TTC549 (cell line): Measurements from ENCODE around the gene PRM3.

ENCODE experiments used
- FAIRE-seq: peaks from 2 replicates; lab custom pipeline; 2012; peaks lifted over from hg19 to GRCh38; lab: Jason Lieb, UNC

PRM3 gene

GRCh38 chr16:11272921-11273720 is at the start of gene PRM3:
Gene PRM3 (minus strand): TSS chr16:11273629. CDS start chr16:11273595, 34 bp downstream.
- no peak for FAIRE-seq

GRCh38 chr16:11322823-11323222 is 49.4 kb upstream of the PRM3 start:
- FAIRE-seq, result no peak

DNA sequence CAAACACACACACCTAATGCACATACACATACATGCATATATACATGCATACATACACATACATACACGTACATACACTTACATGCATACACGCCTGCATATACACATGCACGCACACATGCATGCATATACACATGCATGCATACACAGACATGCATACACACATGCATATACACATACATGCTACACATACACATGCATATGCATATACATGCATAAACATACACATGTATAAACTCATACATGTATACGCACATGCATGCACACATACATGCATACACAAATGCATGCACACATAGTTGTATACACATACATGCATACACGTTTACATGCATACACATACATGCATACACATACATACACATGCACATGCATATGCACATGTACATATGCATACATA is 48.2 kb upstream of the PRM3 start:
- FAIRE-seq, result no peak

- no peak for FAIRE-seq
Observed at GRCh38 chr16:11320170-11320569, 46.7 kb upstream of the PRM3 start.

DNA sequence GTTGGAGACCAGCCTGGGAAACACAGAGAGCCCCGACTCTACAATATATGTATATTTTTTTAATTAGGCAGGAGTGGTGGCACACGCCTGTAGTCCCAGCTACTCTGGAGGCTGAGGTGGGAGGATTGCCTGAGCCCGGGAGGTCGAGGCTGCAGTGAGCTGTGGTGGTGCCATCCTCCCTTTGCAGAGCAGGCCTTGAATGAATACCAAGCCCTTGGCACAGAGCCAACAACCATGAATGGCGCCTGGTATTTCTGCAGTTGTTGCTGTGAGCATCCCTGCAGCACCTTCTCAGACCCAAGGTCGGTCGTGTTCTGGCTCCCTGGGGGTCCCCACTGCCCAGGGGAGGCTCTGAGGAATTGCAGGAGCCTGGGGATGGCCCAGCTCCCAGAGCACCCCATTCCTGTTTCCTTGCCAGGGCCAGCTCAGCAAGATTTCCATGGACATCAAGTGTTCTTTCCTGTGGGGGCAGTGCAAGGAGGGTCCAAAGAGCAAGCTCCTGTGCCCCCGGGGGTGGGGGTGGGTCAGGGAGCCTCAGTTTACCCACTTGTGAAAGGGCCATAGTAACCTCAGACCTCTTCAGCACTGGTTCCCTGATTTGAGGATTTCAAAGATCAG is 46.2 kb upstream of the PRM3 start:
- no peak for FAIRE-seq

- FAIRE-seq, result no peak
Observed at GRCh38 chr16:11318817-11319216, 45.4 kb upstream of the PRM3 start.

GRCh38 chr16:11316331-11317015 is 43.0 kb upstream of the PRM3 start:
- FAIRE-seq, result no peak

DNA sequence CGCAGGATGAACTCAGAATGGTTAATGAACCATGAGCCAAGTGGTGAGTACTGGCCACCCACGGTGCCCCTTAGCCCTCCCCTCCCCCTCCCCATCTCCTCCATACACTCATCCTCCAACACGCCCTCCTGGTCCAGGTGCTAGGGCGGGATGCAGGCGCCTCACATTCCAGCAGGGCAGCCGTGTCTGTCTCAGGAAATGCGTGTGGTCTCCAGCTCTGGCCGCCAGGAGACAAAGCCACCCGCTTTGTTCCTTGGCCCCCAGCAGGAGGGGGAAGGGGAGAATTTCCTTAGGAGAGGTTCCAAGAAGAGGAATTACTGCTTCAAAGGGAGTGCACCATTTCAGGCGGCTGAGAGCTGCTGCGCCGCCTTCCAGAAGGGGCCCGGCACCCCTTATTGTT is 42.1 kb upstream of the PRM3 start:
- FAIRE-seq, result no peak

DNA sequence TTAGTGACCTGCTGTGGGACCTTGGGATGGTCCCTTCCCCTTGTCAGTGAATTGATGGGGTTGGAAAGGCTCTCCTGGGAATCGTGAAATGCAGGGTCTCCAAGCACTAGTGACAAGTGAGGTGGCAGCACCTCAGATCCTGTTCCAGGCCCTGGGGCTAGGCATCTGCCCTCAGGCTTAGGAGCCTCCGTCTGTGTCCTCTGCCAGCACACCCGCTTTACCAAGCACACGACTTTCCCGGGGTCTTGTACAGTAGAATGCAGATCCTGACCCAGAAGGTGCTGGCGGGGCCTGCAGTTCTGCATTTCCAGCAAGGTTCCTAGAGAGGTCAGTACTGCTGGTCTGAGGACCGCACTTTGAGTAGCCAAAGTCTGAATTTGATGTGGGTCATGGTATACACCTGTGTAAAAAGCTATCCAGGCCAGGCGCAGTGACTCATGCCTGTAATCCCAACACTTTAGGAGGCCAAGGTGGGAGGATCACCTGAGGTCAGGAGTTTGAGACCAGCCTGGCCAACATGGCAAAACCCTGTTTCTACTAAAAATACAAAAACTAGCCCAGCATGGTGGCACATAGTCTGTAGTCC is 41.0 kb upstream of the PRM3 start:
- FAIRE-seq, result no peak

- no peak for FAIRE-seq
Observed at GRCh38 chr16:11313493-11314308, 40.3 kb upstream of the PRM3 start.

DNA sequence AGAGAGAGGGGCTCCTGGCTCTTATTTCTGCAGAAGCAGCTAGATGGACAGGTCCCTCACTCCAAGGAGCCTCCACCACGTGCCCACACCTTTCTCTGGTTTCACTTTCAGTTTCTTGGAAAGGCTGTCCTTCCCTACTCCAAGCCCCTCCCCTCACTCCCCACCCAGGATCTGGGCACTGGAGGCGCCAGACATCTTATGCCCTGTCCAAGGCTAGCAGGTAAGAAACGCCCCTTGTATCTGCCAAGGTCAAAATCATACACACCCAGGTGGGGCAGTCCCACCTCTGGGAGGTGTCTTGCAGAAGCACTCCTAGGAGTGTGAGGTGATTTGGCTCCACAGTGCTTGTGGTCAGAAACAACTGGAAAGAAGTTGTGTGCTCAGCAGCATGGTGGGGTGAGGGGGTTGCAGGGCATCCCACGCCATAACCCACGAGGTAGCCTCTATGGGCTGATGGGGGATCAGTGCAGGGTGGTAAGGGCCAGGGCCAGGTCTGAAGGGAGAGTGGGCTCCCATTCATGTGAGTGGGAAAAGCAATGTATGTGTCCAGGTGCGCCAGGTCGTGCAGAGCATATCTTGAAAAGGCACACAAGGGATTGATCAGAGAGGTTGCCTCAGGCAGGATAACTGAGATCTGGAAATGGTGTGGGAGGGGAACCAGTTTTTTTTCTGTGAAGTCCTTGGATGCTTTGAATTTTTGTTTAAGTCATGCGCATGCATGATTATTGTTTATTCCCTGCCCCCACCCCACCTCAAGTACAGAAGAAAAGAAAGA is 39.5 kb upstream of the PRM3 start:
- FAIRE-seq, result no peak

DNA sequence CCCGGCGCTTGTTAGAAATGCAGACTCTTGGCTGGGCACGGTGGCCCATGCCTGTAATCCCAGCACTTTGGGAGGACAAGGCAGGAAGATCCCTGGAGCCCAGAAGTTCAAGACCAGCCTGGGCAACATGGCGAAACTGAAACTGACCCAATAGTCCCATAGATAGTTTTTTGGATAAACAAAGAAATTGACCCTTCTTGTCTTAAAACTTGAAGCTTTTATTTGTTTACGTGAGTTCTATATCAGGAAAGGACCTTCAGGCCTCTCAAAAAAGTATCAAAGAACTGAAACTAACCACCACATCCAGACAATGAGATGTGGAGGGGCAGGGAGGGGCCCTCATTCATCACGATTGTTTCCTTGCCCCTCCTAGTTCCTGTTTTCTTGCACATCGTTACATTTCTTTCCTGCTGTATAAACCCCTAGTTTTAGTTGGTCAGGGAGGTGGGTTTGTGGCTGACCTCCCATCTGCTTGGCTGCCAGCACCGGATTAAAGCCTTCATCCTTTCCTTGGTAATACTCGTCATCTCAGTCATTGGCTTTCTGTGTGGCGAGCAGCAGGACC is 37.6 kb upstream of the PRM3 start:
- FAIRE-seq, result no peak

DNA sequence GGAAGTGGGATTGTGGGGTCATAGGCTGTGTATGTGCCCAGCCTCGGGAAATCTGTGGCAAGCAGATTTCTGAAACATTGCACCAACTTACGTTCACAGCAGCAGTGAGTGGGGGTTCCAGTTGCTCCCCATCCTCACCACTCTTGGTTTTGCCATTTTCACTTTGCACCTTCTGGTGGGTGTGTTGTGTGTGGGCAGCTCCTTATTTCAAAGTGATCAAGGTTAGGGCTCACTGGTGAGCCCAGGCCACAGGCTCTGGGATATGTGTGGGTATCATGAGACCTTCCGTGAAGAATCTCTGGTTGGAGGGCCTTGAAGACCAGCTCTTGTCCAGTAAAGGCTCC is 37.2 kb upstream of the PRM3 start:
- no peak for FAIRE-seq

GRCh38 chr16:11309895-11310633 is 36.6 kb upstream of the PRM3 start:
- FAIRE-seq, result no peak

DNA sequence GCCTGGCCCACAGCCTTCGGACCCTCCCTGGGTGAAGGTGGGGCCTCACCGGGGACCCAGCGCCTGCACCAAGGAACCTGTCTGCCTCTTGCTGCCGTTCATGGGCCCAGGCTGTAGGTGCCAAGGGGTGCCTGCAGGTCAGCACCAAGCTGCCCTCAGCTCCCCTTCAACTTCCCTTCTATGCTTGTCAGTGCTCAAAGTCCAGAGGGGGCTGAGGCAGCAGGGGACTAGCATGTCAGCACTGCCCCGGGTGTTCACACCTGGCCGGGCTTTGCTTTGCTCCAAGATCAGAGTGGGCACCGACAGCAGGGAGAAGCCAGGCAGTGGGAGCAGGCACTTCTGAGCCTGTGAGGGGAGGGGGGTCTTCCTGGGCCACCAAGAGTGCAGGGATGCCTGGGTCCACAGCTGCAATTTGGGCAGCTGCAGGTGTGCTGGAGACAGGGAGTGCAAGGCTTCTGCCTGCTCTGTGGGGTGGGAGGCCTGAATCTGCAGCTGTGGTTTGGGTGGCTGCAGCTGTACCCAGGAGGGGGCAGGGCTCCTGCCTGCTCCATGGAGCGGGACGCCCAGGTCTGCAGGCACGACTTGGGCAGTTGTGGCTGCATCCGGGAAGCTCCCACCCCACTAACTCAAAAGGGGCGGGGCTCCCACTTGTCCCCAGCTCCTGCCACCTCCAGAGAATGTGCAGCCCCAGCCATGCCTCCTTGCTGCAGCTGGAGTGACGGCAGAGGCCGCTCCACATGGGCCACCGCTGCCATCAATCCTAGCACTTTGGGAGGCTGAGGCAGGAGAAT is 35.3 kb upstream of the PRM3 start:
- FAIRE-seq, result no peak

GRCh38 chr16:11307639-11308492 is 34.4 kb upstream of the PRM3 start:
- FAIRE-seq, result no peak

GRCh38 chr16:11306997-11307638 is 33.7 kb upstream of the PRM3 start:
- FAIRE-seq, result no peak

GRCh38 chr16:11306381-11306780 is 33.0 kb upstream of the PRM3 start:
- no peak for FAIRE-seq
